Natural killer cell treated with Interleukin-12 subunit alpha and Interleukin-12 subunit beta and Interleukin-15 and Interleukin-18, amount 100 ng/mL, for 72 hours (primary cell): ENCODE data around the gene WSCD2. TPM values are rescaled to one million over a fixed set of nuclear protein-coding genes. Genes with fewer than 3 reads are reported as not detected.

ENCODE experiments used
- ATAC-seq, 2 donors: fragments of 150-1000 bp; cut with Tn5 transposase in 1 of 2; sonication (Bioruptor Pico), chemical (Tn5 transposase) in 1 of 2; 2 replicates each; pipeline ENCODE4 v1.10.0; 2021
- DNase-seq: peaks from one replicate; pipeline ENCODE4 v3.0.0; 2022; ENCODE audit warnings: low spot score
- H3K27ac Mint-ChIP-seq, 2 donors: 1 replicate in 1 of 2; 2 replicates in 1 of 2; pipeline ENCODE4 v1.8.0; 2022; ENCODE audit warnings: mixed read lengths in 2 of 2, mild to moderate bottlenecking in 1 of 2, moderate library complexity in 1 of 2
- H3K27me3 Mint-ChIP-seq, 2 donors: 1 replicate in 1 of 2; 2 replicates in 1 of 2; pipeline ENCODE4 v1.8.0; 2022; ENCODE audit warnings: mixed read lengths in 2 of 2
- H3K36me3 Mint-ChIP-seq: one replicate; pipeline ENCODE4 v1.8.0; 2022; ENCODE audit warnings: mixed read lengths
- H3K4me1 Mint-ChIP-seq, 2 donors: 1 replicate in 1 of 2; 2 replicates in 1 of 2; pipeline ENCODE4 v1.8.0; 2022; ENCODE audit warnings: low read depth in 2 of 2, mixed read lengths in 2 of 2, mild to moderate bottlenecking in 1 of 2
- H3K4me3 Mint-ChIP-seq: one replicate; pipeline ENCODE4 v1.8.0; 2022; ENCODE audit warnings: mixed read lengths
- H3K9me3 Mint-ChIP-seq: 2 replicates; pipeline ENCODE4 v1.8.0; 2022; ENCODE audit warnings: mixed read lengths
- total RNA-seq, 2 donors: library from RNA; stranded (reverse); gene quantifications; one replicate each; pipeline ENCODE4 v1.2.3, GENCODE V29; 2022

WSCD2 gene
- total RNA-seq, 2 donors from 2014 or later: not detected

DNA sequence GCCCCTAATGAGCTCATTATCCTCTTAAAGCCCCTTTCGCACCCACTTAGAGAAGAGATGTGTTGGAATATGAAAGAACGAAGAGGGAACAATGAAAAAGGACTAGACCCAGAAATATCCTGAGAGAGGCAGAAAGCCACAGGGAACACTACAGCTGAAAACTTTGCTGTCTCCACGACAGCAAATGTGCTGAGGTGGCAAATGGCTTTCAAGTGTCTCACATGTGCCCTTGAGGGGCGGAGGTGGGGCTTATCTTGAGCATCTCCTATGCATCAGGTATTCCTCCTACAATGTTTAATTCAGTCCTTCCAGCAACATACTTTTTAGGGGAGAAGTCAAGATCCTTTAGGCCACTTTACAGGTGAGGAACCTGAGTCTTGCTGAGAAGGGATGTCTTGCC, 62.9 kb downstream of the WSCD2 start:
- DNase-seq (no peak), ATAC-seq (no peak)
- peaks cover 5% of the 10 kb centered on the region for H3K9me3 Mint-ChIP-seq
- H3K36me3 Mint-ChIP-seq: no peaks in the 10 kb centered on the region
- H3K4me3 Mint-ChIP-seq: no peak overlapping the region
- H3K27me3 Mint-ChIP-seq: peaks cover 14 to 35% of the 10 kb centered on the region in 2 donors
- H3K27ac Mint-ChIP-seq: no peak overlapping the region
- H3K4me1 Mint-ChIP-seq: no peaks in the 10 kb centered on the region

DNA sequence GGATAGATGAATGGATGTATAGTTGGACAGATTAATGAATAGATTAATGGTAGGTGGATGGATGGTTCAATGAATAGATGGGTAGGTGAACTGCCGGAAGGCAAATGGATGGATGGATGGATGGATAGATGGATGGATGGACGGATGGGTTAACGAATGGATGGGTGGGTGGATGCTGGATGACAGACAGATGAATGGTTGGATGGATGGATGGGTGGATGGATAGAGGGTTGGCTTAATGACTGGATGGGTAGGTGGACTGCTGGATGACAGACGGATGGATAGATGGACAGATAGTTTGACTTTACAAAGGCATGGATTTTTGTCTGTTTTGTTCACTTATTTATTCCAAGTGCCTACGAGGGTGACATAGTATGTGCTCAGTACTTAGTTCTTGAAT, 64.4 kb downstream of the WSCD2 start:
- Mint-ChIP-seq H3K9me3 (peaks cover 5% of the 10 kb centered on the region), H3K4me1 (no peaks in the 10 kb centered on the region), H3K27me3 (peaks cover 14 to 31% of the 10 kb centered on the region in 2 donors), H3K4me3 (no peak overlapping the region), H3K36me3 (no peaks in the 10 kb centered on the region), H3K27ac (no peak overlapping the region)
- ATAC-seq: no peak
- no peak for DNase-seq

DNA sequence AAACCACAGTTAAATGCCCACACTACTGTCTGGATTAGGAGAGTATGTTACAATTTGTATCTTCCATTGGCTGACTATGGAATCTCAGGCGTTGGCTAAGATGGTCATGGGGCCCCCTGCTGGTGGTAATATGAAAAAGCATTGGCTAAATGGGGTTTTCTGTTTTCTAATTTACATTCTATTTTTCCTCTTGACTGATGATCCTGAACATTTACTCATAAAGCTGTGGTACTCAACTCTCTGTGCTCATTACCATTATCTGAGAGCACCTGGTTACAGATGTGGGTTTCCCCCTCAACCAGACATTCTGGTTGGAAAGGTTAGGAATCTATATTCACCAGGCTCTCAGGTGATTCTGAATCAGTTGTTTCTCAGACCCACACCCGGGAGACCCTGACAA, 64.8 kb downstream of the WSCD2 start:
- Mint-ChIP-seq H3K36me3 (no peaks in the 10 kb centered on the region), H3K4me1 (no peaks in the 10 kb centered on the region), H3K27ac (no peak overlapping the region), H3K9me3 (peaks cover 5% of the 10 kb centered on the region), H3K4me3 (no peak overlapping the region), H3K27me3 (peaks cover 14 to 29% of the 10 kb centered on the region in 2 donors)
- ATAC-seq (no peak), DNase-seq (no peak)

DNA sequence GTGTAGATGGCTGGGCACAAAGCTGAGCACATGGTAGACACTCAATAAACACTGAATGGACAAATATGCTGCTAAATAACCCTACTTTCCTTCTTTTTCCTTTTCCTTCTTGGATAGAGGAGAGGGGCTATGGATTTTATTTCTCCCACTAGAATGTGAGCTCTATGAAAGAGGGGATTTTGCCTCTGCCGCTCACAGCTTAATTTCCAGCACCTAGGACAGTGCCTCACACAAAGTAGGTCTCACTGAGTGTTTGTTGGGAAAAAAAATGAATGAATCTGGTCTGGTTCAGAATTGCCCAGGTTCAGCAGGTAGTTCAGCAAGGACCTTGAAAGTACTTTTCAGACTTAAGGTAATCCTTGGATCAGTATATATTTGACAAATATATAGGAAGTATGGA, 65.5 kb downstream of the WSCD2 start:
- peaks cover 14 to 26% of the 10 kb centered on the region in 2 donors for H3K27me3 Mint-ChIP-seq
- H3K4me1 Mint-ChIP-seq: no peaks in the 10 kb centered on the region
- H3K27ac Mint-ChIP-seq: no peak overlapping the region
- H3K4me3 Mint-ChIP-seq: no peak overlapping the region
- H3K9me3 Mint-ChIP-seq: peaks cover 5% of the 10 kb centered on the region
- ATAC-seq (no peak), DNase-seq (no peak)
- H3K36me3 Mint-ChIP-seq: no peaks in the 10 kb centered on the region

DNA sequence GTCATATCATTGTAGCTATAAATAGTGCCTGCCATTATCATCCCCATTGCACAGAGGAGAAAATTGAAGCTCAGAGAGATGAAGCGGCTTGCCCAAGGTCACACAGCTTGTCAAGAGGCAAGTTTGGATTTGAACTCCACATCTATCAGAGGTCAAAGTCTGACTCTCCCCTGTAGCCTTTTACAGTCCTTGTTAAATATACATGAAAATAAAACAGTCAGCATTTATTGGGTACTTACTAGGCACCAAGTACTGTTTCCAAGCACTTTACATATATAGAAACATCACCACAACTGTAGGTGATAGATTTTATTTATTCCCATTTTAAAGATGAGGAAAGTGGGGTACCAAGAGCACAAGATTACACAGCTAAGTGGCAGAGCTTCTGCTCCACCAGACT, 67.2 kb downstream of the WSCD2 start:
- Mint-ChIP-seq H3K27me3 (peaks cover 13 to 25% of the 10 kb centered on the region in 2 donors), H3K36me3 (no peaks in the 10 kb centered on the region), H3K27ac (no peak overlapping the region), H3K4me1 (no peaks in the 10 kb centered on the region), H3K9me3 (peaks cover 5% of the 10 kb centered on the region), H3K4me3 (no peak overlapping the region)
- no peak for DNase-seq
- no peak for ATAC-seq

DNA sequence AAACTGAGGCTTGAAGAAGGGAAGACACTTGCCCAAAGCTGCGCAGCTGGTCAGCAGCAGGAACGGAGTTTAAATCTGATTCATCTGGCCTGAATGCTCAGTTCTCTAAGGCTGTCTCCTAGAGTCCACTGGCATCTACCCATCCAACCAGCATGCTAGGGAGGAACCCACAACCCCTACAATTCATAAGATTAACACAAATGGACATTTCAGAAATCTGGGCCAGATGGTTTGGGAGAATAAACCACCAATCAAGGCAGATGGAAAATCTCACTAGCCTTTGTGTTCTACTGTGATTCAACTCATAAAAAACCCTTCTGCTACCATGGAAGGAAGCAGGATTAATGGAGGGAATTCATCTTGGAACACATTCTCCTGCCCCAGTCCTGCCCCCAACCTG, 67.8 kb downstream of the WSCD2 start:
- no peak for DNase-seq
- no peaks in the 10 kb centered on the region for H3K36me3 Mint-ChIP-seq
- peaks cover 5% of the 10 kb centered on the region for H3K9me3 Mint-ChIP-seq
- H3K4me1 Mint-ChIP-seq: no peaks in the 10 kb centered on the region
- H3K4me3 Mint-ChIP-seq: no peak overlapping the region
- H3K27ac Mint-ChIP-seq: no peak overlapping the region
- peaks cover 16 to 25% of the 10 kb centered on the region in 2 donors for H3K27me3 Mint-ChIP-seq
- no peak for ATAC-seq

DNA sequence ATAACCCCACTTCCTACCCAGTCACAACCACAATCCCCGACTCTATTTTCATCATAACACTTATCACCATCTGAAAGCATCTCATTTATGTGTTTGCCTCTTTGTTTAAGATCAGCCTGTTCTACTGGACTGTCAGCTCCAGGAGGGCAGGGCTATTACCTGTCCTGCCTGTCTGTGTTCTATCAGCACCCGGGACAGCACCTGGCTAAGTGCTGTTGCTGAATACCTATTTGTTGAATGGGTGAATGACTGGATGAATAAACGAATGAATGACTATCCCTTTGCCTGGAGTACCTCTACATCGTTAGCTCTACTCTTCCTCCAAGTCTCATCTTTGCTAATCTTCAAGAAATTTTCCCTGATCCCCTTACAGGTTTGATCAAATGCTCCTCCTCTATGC, 69.0 kb downstream of the WSCD2 start:
- H3K9me3 Mint-ChIP-seq: peaks cover 5% of the 10 kb centered on the region
- ATAC-seq (no peak), DNase-seq (no peak)
- peaks cover 16 to 24% of the 10 kb centered on the region in 2 donors for H3K27me3 Mint-ChIP-seq
- H3K4me1 Mint-ChIP-seq: no peaks in the 10 kb centered on the region
- H3K4me3 Mint-ChIP-seq: no peak overlapping the region
- H3K27ac Mint-ChIP-seq: no peak overlapping the region
- H3K36me3 Mint-ChIP-seq: no peaks in the 10 kb centered on the region

DNA sequence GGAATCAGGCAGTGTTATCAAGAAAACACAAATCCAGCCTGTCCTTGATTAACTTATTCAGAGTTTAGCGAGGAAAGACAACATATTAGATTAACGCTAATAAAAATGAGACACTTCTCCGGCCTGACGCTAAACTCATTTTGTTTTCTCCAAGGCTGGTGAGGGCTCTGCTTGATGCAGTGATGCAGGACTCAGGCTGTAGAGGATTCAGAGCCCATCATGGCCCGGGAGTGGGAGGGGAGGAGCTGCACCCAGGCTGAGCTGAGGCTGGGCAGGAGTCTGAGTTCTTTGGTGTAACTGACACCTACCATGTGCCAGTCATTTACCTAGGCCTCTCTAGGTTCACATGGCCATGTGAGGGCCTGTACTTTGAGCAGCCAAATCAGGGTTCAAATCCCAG, 70.0 kb downstream of the WSCD2 start:
- Mint-ChIP-seq H3K4me1 (no peaks in the 10 kb centered on the region), H3K9me3 (no peaks in the 10 kb centered on the region), H3K36me3 (no peaks in the 10 kb centered on the region), H3K27me3 (peaks cover 14 to 25% of the 10 kb centered on the region in 2 donors), H3K27ac (no peak overlapping the region), H3K4me3 (no peak overlapping the region)
- no peak for DNase-seq
- no peak for ATAC-seq

DNA sequence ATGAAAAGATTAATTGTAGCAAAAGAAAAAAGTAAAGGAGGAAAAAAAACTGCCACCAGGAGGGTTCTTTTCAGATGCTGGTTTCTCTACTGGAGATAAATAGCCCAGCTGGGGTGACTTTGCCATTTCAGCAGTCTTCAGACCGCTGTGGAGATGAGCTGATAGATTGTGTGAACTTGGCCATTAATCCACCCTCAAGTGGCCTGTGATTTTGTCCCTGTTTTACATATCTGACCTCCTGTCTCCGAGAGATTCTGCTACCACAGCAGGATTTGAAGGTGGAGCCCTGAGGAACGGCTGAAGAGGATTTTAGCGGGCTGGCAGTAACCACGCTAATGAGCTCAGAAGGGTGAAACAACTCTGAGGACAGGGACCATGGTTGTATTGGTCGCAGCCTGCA, 72.7 kb downstream of the WSCD2 start:
- no peak overlapping the region for H3K4me3 Mint-ChIP-seq
- peaks cover 17 to 31% of the 10 kb centered on the region in 2 donors for H3K27me3 Mint-ChIP-seq
- H3K36me3 Mint-ChIP-seq: no peaks in the 10 kb centered on the region
- H3K27ac Mint-ChIP-seq: no peak overlapping the region
- H3K4me1 Mint-ChIP-seq: no peaks in the 10 kb centered on the region
- no peaks in the 10 kb centered on the region for H3K9me3 Mint-ChIP-seq
- ATAC-seq (no peak), DNase-seq (no peak)

DNA sequence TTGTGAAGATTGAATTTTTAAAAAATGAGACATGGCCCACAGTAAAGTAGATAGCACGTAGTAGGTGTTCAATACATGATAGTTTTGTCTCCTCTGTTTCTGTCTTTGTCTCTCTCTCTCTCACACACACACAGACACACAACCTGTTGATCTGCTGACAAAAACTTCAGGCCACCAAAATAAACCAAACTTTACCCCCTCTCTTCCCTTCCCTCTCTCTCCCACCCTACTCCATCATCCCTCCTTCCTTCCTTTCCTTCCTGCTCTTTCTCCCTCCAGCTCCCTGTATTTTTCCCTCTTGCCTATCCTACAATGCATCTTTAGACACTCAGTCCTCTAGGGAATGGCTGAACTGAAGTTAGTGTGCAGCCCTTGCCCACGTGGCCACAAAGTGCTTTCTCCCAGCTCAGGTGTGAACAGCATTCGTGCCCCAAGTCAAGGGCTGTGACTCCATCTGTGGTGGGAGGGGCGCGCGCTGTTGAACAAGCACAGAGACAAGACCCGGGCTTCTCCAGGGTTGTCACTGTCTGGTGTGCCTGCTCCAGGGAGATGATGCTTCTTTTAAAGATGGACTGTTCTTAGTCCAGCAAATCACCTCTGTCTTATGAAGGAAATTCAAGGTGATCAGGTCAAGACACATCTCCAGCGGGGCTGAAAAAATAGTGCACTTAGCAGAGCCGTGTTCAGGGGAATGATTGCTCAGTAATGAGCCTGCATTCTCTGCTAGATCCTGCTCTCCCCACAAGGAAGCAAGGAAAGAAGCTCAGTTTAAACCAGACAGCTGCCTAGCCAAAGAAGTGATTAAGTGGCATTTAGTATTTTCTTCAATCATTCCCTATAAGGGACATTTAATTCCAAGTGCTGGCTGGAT, 75.3 kb downstream of the WSCD2 start:
- Mint-ChIP-seq H3K9me3 (no peaks in the 10 kb centered on the region), H3K27me3 (peaks cover 18 to 33% of the 10 kb centered on the region in 2 donors), H3K4me1 (no peaks in the 10 kb centered on the region), H3K36me3 (no peaks in the 10 kb centered on the region), H3K27ac (no peak overlapping the region), H3K4me3 (no peak overlapping the region)
- ATAC-seq (no peak), DNase-seq (no peak)

DNA sequence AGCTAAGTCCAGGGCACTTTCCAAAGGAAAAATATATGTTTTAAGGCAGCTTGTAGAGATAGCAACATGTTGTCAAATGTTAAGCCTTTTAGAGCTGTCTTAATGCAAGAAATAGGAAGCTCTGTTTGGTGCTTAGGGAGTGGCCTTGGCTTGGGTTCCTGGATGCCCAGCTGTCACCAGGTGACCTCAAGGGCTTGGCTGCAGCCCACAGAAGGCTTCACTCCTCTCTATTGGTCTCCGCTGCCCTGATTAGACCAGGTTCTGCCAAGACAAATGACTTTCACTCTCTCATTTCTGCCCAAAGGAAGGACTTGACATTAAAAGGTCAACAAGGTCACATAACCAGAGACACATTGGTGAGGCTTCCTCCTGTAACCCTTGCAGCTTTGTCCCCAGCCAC, 76.8 kb downstream of the WSCD2 start:
- H3K27me3 Mint-ChIP-seq: peaks cover 20 to 33% of the 10 kb centered on the region in 2 donors
- no peak overlapping the region for H3K4me3 Mint-ChIP-seq
- DNase-seq (no peak), ATAC-seq (no peak)
- H3K9me3 Mint-ChIP-seq: no peaks in the 10 kb centered on the region
- no peak overlapping the region for H3K27ac Mint-ChIP-seq
- no peaks in the 10 kb centered on the region for H3K4me1 Mint-ChIP-seq
- H3K36me3 Mint-ChIP-seq: no peaks in the 10 kb centered on the region

DNA sequence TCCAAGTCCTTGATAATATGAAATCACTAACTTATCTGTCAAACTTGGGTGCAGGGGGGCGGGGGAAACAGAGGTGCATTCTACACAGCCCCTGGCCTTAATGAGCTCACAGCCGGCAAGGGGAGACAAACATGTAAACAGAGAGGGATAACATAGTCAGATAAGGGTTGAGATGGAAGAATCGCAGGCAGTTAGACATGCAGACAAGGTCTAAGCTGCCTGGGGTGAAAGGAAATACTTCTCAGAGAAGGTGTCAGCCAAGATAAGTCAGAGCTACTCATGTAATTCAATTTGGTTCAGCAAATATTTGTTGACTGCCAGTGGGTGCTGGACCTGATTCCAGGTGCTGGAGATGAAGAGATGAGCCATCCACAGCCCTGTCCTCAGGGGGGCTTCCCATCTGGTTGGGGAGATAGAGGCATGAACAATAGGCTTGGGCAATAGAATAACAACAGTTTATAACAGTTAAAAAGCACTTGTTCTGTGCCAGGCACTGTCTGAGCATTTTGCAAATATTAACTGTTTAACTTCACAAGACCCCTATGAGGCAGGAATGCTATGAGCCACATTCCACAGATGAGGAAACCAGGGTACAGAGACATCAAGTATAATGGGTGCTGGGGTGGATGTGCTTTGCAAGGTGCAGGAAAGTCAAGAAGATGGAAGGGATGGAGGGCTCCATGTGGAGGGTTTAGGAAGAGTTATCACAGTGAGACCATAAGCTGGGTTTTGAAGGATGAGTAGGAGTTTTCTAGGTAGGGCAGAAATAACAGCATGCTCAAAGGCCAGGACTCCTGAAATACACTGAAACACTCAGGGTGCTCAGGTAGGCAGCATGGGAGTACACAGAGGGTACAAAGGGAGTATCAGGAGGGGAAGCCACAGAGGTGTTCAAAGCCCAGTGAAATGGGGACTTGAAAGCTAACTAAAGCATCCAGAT, 79.0 kb downstream of the WSCD2 start:
- Mint-ChIP-seq H3K36me3 (no peaks in the 10 kb centered on the region), H3K4me1 (no peaks in the 10 kb centered on the region), H3K4me3 (no peak overlapping the region), H3K9me3 (no peaks in the 10 kb centered on the region), H3K27ac (no peak overlapping the region), H3K27me3 (peaks cover 22 to 34% of the 10 kb centered on the region in 2 donors)
- ATAC-seq: no peak
- DNase-seq: no peak

DNA sequence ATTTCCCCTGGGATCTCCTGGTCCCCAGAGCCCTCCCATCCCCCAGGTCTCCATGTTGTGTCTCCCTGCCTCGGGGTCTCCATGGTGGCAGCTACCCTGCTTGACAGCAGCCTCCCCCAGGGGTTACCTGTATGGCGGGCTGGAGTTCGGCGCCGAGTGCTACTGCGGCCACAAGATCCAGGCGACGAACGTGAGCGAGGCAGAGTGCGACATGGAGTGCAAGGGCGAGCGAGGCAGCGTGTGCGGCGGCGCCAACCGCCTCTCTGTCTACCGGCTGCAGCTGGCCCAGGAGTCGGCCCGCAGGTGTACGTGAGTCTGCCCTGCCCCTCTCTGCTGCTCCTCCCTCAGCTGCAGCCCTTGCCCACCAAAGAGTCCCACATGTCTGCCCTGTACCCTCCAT, 80.9 kb downstream of the WSCD2 start:
- Mint-ChIP-seq H3K27ac (no peak overlapping the region), H3K27me3 (peaks cover 21 to 31% of the 10 kb centered on the region in 2 donors), H3K36me3 (no peaks in the 10 kb centered on the region), H3K4me1 (no peaks in the 10 kb centered on the region), H3K9me3 (no peaks in the 10 kb centered on the region), H3K4me3 (no peak overlapping the region)
- ATAC-seq (peak in 1 of 2 donors; percentile 15), DNase-seq (no peak)

DNA sequence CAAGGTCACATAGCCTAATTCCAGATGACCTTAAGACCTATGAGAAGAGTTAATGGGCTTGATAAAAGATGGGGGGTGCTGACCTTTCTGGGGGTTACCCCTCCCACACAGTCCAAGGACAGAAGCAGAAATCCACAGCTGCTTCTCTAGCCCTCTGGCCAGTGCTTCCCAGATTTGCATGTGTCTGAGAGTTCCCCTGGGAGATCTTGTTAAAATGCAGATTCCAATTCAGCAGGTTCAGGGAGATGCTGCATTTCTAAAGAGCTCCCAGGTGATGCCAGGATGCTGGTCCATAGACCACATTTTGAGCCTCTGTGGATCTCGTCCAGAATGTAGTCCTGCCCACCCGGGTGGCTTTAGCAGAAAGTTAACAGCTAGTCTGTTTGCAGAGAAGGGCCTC, 82.1 kb downstream of the WSCD2 start:
- Mint-ChIP-seq H3K36me3 (no peaks in the 10 kb centered on the region), H3K4me1 (no peaks in the 10 kb centered on the region), H3K27me3 (peaks cover 23 to 31% of the 10 kb centered on the region in 2 donors), H3K9me3 (no peaks in the 10 kb centered on the region), H3K27ac (no peak overlapping the region), H3K4me3 (no peak overlapping the region)
- DNase-seq (no peak), ATAC-seq (no peak)
